Parathyroid adenoma (tissue), 2 donors: Measurements from ENCODE around the gene GJD3.

Experiments
- H2AFZ ChIP-seq: fragments of 300-600 bp; sonication (generic); one replicate; pipeline ENCODE4 v1.7.0; 2017; ENCODE audit warnings: antibody characterized with exemption, mild to moderate bottlenecking
- H3K27ac ChIP-seq: fragments of 300-600 bp; sonication (generic); one replicate; pipeline ENCODE4 v1.7.0; 2017
- H3K27me3 ChIP-seq: fragments of 300-600 bp; sonication (generic); one replicate; pipeline ENCODE4 v1.7.0; 2017; ENCODE audit warnings: low read length; ENCODE audit not compliant: control insufficient read depth, insufficient read depth
- H3K36me3 ChIP-seq: fragments of 300-600 bp; sonication (generic); one replicate; pipeline ENCODE4 v1.7.0; 2017; ENCODE audit warnings: low read length; ENCODE audit not compliant: control insufficient read depth, insufficient read depth
- H3K4me1 ChIP-seq: fragments of 300-600 bp; sonication (generic); one replicate; pipeline ENCODE4 v1.7.0; 2017; ENCODE audit warnings: control low read depth
- H3K4me2 ChIP-seq: fragments of 300-600 bp; sonication (generic); one replicate; pipeline ENCODE4 v1.7.0; 2017; ENCODE audit warnings: low read length
- H3K4me3 ChIP-seq: fragments of 300-600 bp; sonication (generic); one replicate; pipeline ENCODE4 v1.7.0; 2017; ENCODE audit warnings: low read depth, low read length
- H3K79me2 ChIP-seq: fragments of 300-600 bp; sonication (generic); one replicate; pipeline ENCODE4 v1.7.0; 2017; ENCODE audit warnings: control low read depth
- H3K9ac ChIP-seq: fragments of 300-600 bp; sonication (generic); one replicate; pipeline ENCODE4 v1.7.0; 2017; ENCODE audit warnings: mild to moderate bottlenecking
- H3K9me3 ChIP-seq: fragments of 300-600 bp; sonication (generic); one replicate; pipeline ENCODE4 v1.7.0; 2017; ENCODE audit warnings: low read length; ENCODE audit not compliant: control insufficient read depth
- TF ChIP-seq, protein P1 (sequence below): fragments of 300-600 bp; sonication (generic); IDR thresholded peaks from one replicate; pipeline ENCODE4 v1.7.0; 2017; ENCODE audit warnings: antibody characterized with exemption, mild to moderate bottlenecking
- donor health status: primary hyperparathyroidism.

Gene GJD3

DNA sequence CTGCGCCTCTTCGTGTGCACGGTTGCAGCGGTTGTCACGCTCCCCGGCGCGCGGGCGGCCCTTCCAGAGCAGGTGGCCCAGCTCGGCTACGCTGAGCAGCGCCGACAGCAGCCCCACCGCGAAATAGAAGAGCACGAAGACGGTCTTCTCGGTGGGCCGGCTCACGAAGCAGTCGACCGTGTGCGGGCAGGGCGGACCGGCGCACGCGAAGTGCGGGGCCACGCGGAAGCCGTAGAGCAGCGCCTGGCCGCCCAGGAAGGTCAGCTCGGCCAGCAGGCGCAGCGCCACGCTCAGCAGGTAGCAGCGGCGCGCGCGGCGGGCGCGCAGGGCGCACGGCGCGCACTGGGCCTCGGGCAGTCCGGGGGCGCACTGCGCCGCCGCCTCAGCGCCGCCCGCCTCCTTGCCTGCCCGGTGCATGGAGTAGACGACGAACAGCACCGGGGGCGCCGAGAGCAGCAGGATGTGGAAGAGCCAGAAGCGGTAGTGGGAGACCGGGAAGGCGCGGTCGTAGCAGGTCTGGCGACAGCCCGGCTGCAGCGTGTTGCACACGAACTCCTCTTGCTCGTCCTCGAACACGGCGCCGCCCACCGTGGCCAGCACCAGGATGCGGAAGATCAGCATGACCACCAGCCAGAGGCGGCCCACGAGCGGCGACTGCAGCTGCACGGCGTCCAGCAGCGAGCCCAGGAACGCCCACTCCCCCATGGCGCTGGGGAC is 1.3 kb downstream of the GJD3 start:
- no peaks in the 10 kb centered on the region for H3K9me3 ChIP-seq
- H3K4me1 ChIP-seq: no peaks in the 10 kb centered on the region
- no peak overlapping the region for H3K9ac ChIP-seq
- H2AFZ ChIP-seq: peak overlapping the region; percentile 84
- no peaks in the 10 kb centered on the region for H3K27me3 ChIP-seq
- H3K79me2 ChIP-seq: no peaks in the 10 kb centered on the region
- no peak overlapping the region for H3K27ac ChIP-seq
- peak overlapping the region; percentile 85 for H3K4me2 ChIP-seq
- H3K4me3 ChIP-seq: peak overlapping the region; percentile 47
- no peaks in the 10 kb centered on the region for H3K36me3 ChIP-seq
- TF ChIP-seq, protein P1, sequence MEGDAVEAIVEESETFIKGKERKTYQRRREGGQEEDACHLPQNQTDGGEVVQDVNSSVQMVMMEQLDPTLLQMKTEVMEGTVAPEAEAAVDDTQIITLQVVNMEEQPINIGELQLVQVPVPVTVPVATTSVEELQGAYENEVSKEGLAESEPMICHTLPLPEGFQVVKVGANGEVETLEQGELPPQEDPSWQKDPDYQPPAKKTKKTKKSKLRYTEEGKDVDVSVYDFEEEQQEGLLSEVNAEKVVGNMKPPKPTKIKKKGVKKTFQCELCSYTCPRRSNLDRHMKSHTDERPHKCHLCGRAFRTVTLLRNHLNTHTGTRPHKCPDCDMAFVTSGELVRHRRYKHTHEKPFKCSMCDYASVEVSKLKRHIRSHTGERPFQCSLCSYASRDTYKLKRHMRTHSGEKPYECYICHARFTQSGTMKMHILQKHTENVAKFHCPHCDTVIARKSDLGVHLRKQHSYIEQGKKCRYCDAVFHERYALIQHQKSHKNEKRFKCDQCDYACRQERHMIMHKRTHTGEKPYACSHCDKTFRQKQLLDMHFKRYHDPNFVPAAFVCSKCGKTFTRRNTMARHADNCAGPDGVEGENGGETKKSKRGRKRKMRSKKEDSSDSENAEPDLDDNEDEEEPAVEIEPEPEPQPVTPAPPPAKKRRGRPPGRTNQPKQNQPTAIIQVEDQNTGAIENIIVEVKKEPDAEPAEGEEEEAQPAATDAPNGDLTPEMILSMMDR: no peak

DNA sequence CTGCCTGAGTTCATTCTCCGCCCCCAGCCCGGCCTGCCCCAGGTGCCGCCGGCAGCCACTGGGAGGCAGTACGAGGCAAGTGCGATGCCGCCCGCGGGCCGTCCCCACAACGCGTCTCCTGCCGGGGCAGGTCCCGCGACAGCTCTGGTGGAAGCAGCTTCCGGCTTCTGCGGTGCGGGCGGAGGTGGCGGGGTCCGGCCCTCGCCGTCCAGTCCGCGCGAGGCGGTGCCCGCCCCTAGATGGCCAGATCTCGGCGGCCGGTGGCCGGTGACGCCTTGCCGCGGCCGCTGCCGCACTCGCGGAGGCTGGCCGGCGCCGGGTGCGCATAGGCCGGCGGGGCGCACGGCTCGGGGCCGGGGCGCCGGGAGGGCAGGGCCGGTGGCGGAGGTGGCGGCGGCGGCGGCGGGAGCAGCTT is 1.8 kb downstream of the GJD3 start:
- peak overlapping the region; percentile 85 for H3K4me2 ChIP-seq
- peak overlapping the region; percentile 84 for H2AFZ ChIP-seq
- no peaks in the 10 kb centered on the region for H3K27me3 ChIP-seq
- H3K36me3 ChIP-seq: no peaks in the 10 kb centered on the region
- TF ChIP-seq, protein P1: peak; percentile 62
- H3K79me2 ChIP-seq: no peaks in the 10 kb centered on the region
- H3K27ac ChIP-seq: no peak overlapping the region
- no peaks in the 10 kb centered on the region for H3K4me1 ChIP-seq
- H3K9ac ChIP-seq: no peak overlapping the region
- no peaks in the 10 kb centered on the region for H3K9me3 ChIP-seq
- H3K4me3 ChIP-seq: peak overlapping the region; percentile 47

DNA sequence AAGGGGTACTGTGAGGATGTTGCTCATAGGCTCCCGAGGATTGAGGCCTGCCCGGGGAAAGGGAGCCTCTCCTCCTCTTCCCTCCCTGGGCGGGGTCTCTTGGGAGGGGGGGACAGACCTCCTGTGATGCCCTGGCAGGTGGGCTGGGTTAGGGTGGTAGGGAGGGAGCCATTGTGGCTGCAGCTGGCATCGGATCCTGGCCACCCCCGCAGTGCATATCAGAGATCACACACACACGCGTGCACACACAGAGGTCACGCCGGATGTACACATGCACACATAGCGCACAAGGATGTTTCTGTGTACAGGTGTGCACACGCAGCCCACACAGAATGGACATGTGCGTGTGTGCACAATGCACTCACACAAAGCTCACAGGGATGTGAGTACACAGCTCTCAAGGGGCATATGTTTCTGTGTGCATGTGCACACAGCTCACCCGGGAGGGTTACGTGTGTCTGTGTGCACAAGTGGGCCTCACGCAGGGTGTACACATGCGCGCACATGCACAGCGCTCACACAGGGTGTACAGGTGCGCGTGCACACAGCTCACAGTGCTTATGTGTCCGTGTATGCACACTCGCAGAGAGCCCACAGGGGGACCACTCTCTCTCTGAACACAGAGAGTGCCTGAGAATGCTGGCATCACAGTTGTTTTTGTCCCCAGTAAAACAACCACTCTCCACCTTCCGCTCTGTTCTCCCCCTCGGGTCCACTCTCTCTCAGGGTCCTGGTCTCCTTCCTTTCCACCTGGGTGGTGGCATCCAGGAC is 2.4 kb downstream of the GJD3 start:
- H3K4me2 ChIP-seq: peak overlapping the region; percentile 67
- peak overlapping the region; percentile 74 for H2AFZ ChIP-seq
- H3K27ac ChIP-seq: no peak overlapping the region
- H3K4me1 ChIP-seq: no peaks in the 10 kb centered on the region
- no peaks in the 10 kb centered on the region for H3K27me3 ChIP-seq
- TF ChIP-seq, protein P1: no peak
- H3K4me3 ChIP-seq: no peak overlapping the region
- H3K36me3 ChIP-seq: no peaks in the 10 kb centered on the region
- H3K79me2 ChIP-seq: no peaks in the 10 kb centered on the region
- no peak overlapping the region for H3K9ac ChIP-seq
- H3K9me3 ChIP-seq: no peaks in the 10 kb centered on the region

DNA sequence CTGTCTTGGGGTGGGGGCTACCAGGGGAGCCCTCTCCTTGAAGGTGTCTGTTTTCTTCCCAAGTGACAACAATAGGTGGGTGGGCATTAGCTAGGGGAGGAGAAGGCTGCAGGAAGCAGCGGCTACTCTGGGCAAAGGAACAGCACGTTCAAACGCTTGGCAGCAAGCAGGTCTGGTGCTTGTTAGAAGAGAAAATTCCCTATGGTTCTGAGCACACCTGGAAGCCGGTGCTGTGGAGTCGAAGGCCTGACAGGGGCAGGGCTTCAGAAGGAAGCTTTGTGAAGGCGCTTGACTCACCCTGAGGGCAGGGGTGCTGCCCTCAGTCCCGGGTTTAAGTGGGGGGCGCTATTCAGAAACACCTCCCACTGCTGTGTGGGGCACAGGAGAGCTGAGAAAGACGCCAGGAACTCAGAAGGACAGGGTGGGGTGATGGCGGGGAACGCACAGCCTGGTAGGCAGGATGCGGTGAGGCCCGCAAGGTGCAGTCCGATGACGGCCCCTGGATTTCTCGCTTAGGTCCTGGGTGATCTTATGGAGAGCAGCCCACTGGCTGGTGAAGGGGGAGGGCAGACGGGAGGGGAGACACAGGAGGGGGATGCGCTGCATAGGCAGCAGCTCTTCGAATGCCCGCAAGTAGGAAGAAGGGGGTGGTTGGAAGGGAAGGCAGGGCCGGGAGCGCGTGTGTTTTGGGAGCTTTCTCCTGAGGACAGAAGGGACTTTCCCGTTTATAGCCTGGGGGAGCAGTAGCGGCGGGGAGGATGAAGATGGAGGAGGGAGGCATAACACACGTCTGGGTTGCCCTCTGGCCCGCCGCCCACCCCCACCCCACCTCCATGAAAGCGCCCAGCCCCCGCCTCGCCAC is 3.2 kb downstream of the GJD3 start:
- Histone ChIP-seq H3K4me2 (no peak overlapping the region), H3K36me3 (no peaks in the 10 kb centered on the region), H3K79me2 (no peaks in the 10 kb centered on the region), H3K27ac (no peak overlapping the region), H3K4me1 (no peaks in the 10 kb centered on the region), H3K9me3 (no peaks in the 10 kb centered on the region), H3K9ac (no peak overlapping the region), H2AFZ (no peak overlapping the region), H3K4me3 (no peak overlapping the region), H3K27me3 (no peaks in the 10 kb centered on the region)
- TF ChIP-seq, protein P1: no peak
